ENCODE results near the gene PIM2.

PIM2 gene

DNA sequence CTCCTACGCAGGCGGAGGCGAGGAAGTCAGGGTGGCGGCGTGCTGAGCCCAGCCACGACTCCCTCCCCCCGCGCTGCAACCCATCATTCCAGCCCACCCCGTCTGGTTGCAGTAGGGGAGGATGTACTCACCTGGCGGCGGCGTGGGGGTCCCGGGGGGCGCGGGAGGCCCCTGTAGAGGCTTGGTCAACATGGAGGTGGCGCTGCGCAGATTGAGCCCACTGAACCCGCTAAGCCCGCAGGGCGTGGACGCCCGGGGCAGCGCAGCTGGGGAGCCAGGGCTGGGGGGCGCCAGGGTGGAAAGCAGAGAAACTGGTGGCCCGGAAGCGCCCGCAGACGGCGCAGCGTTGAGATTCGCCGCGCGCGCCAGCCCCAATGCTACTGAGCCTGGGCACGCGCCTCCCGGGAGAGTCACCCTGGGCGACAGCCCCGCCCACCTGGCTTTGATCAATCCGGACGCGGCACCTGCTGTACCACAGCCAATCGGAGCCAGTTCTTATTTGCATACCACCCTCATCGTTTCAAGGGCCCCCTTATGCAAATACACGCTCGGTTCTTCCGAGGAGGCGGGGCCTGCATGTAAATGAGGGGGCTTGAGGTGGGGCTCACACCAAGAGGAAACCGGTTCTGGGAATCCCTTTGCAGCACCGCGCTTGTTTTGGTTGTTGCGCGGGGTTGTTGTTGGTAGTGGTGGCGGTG is at the start of gene PIM2:
TSS of gene PIM2 (minus strand) at position 382 of the 698 bp plus-strand sequence. CDS start at position 192, 190 bp downstream.
- peak within 1 kb of the TSS; percentile 78 for H3K9ac ChIP-seq (ENCODE audit: low read depth, low read length)
- H3K9me3 ChIP-seq (ENCODE audit: control insufficient read depth, insufficient read depth, low read length), result no peaks in the 10 kb centered on the region
- peaks cover 28% of the 10 kb centered on the region for H3K36me3 ChIP-seq (ENCODE audit: insufficient read depth, low read length)
- peaks cover 19% of the 10 kb centered on the region for H3K4me1 ChIP-seq (ENCODE audit: insufficient read depth, low read length)

DNA sequence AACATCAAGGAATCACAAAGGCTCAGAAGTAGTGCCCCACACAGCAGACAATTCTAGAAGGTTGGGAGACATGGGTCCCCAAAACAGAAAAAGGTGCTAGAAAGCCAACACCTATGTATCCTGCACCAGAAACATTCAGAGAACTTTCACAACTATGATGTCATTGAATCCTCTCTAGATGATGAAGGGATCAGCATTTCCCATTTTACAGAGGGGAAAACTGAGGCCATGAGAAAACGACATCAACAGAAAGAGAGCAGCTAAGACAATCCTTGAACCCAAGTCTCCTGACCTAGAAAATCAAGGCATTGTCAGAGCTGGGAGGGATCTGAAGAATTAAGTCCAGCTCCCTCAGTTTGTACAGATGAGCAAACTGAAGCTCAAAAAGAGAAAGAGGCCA is 49.6 kb upstream of the PIM2 start:
- no peaks in the 10 kb centered on the region for H3K9me3 ChIP-seq (ENCODE audit: control insufficient read depth, insufficient read depth, low read length)
- H3K4me1 ChIP-seq (ENCODE audit: insufficient read depth, low read length), result peaks cover 7% of the 10 kb centered on the region; the same call in 1 of the 2 replicates
- H3K9ac ChIP-seq (ENCODE audit: low read depth, low read length), result no peak overlapping the region
- H3K36me3 ChIP-seq (ENCODE audit: insufficient read depth, low read length), result no peaks in the 10 kb centered on the region; the same call in 1 of the 2 replicates

DNA sequence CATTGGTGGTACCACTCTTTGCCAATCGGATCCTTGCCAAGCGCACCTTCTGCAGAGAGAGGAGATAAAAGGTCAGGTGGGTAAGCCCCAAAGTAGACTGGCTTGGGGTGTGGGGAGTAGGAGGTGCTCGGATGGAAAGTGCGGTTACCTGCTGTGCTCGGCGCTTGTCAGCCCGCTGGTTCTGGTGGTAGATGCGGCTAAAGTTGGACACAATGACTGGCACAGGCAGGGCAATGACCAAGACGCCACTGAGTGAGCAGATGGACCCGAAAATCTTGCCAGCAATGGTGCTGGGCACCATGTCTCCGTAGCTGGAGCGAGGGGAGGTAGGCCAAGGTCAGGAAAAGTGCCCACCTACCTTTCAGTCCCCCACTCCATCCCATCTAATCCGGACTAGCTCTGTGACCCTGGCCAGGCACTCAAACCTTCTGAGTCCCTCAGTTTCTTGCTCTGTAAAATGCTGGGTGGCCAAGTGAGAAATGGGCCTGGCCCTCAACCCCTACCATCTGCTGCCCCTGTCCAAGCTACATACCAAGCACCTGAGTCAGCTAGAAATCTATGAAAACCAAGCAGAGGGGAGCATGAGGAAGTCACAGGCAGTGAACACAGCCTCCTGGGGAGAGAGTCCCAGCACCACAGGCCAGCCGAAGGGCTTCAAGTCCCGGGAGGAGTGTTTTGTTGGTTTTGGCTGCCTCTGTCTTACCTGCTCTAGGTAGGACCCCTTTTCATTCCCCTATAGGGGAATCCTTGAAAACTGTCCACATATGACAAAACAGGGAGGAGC is 48.2 kb upstream of the PIM2 start:
- no peaks in the 10 kb centered on the region; the same call in 1 of the 2 replicates for H3K36me3 ChIP-seq (ENCODE audit: insufficient read depth, low read length)
- no peak overlapping the region for H3K9ac ChIP-seq (ENCODE audit: low read depth, low read length)
- H3K4me1 ChIP-seq (ENCODE audit: insufficient read depth, low read length), result peaks cover 7% of the 10 kb centered on the region; the same call in 1 of the 2 replicates
- no peaks in the 10 kb centered on the region for H3K9me3 ChIP-seq (ENCODE audit: control insufficient read depth, insufficient read depth, low read length)

DNA sequence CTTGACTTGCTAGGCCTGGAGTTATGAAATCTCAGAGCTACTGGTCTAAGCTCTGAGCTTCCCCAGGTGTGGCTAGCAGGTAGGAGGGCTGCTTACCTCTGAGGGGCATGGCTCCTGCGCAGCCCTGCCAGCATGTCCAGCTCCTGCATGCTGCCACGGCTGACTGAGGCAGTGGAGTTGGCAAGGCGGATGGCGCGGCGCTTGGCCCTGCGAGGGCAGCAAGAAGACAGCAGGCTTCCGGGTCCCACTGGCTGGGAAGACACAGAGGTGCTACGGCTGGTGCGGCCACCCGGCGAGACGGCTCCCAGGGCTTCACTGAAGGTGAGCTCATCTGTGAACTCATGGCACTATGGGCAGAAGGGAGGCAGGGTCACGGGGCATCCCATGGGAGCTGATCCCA is 47.1 kb upstream of the PIM2 start:
- no peak overlapping the region for H3K9ac ChIP-seq (ENCODE audit: low read depth, low read length)
- H3K4me1 ChIP-seq (ENCODE audit: insufficient read depth, low read length), result peaks cover 7% of the 10 kb centered on the region; the same call in 1 of the 2 replicates
- no peaks in the 10 kb centered on the region; the same call in 1 of the 2 replicates for H3K36me3 ChIP-seq (ENCODE audit: insufficient read depth, low read length)
- no peaks in the 10 kb centered on the region for H3K9me3 ChIP-seq (ENCODE audit: control insufficient read depth, insufficient read depth, low read length)

DNA sequence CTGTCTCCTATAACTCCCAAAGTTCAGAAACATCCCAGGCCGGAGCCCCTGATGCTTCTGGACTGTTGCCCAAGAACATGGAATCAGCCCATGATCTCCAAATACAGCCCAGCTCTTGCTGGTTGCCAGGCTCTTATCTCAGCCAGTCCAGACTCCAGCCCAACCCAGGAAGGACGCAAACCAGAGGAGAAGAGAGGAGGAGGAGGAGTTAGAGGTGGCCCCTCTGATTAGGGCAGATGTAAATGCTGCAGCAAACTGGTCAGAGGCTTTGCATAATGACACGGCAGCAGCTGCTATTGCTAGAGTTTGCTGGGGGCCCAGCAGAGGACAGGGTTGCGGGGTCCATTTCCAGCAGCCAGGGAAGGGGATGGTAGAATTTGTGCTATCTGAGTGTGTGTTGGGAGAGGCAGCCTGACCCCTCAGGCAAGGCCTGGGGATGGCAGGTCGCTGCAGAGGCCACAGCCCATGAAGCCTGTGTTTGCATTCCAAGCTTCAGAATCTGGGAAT is 42.8 kb upstream of the PIM2 start:
- Histone ChIP-seq H3K9ac (ENCODE audit: low read depth, low read length) (no peak overlapping the region), H3K36me3 (ENCODE audit: insufficient read depth, low read length) (no peaks in the 10 kb centered on the region), H3K9me3 (ENCODE audit: control insufficient read depth, insufficient read depth, low read length) (no peaks in the 10 kb centered on the region), H3K4me1 (ENCODE audit: insufficient read depth, low read length) (no peaks in the 10 kb centered on the region; the same call in none of the 2 replicates)

DNA sequence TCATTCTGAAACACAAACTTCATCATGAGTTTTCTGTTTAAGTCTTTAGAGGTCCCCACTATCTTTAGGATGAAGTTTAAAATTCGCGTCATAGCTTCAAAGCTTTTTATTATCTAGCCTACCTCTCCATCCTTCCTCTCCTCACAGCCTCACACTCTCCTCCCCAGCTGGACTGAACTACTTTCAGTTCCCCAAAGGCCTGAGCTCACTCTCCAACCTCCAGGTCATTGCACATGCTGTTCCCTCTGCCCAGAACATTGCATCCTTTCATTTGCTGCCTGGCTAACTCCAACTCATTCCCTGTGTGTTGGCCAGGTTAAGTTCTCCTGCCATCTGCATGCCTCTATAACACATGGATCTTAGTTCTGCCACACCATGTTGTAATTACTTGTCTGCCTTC is 41.5 kb upstream of the PIM2 start:
- Histone ChIP-seq H3K4me1 (ENCODE audit: insufficient read depth, low read length) (peaks cover 6% of the 10 kb centered on the region), H3K36me3 (ENCODE audit: insufficient read depth, low read length) (peaks cover 7% of the 10 kb centered on the region; the same call in 1 of the 2 replicates), H3K9me3 (ENCODE audit: control insufficient read depth, insufficient read depth, low read length) (no peaks in the 10 kb centered on the region), H3K9ac (ENCODE audit: low read depth, low read length) (no peak overlapping the region)

DNA sequence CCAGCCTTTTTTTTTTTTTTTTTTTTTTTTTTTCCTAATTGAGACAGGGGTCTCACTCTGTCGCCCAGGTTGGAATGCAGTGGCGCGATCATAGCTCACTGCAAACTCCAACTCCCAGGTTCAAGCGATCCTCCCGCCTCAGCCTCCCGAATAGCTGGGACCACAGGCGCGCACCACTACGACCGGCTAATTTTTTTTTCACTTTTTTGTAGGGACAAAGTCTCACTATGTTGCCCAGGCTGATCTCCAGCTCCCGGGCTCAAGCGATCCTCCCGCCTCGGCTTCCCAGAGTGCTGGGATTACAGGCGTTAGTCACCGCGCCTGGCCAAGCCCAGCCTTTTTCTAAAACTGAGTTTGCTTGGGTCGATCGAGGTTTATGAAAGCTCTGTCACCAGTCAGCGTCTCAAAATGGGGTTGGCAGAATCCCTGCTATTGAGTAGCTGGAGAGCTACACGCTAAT is 39.8 kb upstream of the PIM2 start:
- Histone ChIP-seq H3K4me1 (ENCODE audit: insufficient read depth, low read length) (peaks cover 6% of the 10 kb centered on the region), H3K9me3 (ENCODE audit: control insufficient read depth, insufficient read depth, low read length) (no peaks in the 10 kb centered on the region)

DNA sequence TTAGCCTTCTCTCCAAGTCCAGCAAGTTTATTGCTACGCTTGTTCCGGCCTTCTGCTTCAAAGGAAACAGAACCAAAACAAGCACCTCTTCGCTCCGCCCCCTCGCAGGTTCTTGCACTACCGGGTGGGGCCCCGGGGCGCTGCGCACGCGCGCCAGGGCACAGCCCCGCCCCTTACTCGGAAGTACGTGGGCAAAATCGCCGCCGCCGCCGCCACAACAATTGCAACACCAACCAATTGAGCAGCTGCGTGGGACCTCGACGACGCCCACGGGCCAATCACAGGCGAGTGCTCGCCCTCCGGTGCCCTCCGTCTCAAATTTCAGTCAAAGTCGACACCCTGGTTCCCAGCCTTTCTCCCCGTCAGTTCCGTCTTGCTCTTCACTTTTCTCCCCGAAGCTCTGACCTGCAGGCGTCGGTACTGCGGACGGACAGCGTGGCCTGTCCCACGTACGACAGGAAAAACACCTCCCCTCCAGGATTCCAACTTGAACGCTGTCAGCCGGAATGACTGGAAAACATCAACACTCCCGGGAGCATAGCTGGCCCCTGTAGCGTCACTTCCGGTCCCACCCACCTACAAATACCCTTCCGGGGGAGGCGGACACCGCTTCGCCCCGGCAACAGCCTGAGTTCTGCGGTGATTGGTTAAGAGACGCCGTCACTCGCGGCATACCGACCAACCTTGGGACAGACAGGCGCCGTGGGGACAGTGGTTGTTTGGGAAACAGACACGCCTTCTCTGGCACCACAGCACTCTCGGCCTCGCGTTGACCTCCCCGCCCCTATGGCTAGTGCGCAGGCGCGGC is 39.2 kb upstream of the PIM2 start:
- peaks cover 6% of the 10 kb centered on the region for H3K4me1 ChIP-seq (ENCODE audit: insufficient read depth, low read length)
- H3K9ac ChIP-seq (ENCODE audit: low read depth, low read length), result peak overlapping the region; percentile 81
- no peaks in the 10 kb centered on the region for H3K9me3 ChIP-seq (ENCODE audit: control insufficient read depth, insufficient read depth, low read length)

More for the DNA sequence above, 39.8 kb upstream of the PIM2 start:
- Histone ChIP-seq H3K9ac (ENCODE audit: low read depth, low read length) (peak overlapping the region; percentile 81), H3K36me3 (ENCODE audit: insufficient read depth, low read length) (peaks cover 10% of the 10 kb centered on the region)

DNA sequence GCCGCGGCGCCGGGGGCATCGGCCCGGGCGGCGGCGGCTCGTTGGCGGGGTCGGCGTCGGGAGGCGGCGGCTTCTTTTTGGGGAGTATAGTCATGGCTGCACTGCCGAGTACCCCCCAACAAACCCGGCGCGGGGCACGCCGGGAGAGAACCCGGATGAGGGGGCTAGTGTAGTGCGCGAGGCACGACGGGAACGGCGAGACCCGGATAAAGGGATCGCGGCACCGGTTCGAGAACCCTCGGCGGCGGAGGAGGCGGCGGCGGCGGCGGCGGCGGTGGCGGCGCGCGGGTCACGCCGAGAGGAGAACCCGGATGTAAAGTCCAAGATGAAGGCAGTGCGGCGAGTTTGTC is 38.6 kb upstream of the PIM2 start, which contains the start of gene OTUD5:
TSS of gene OTUD5 (minus strand) at position 131 of the 350 bp plus-strand sequence. CDS start at position 94, 37 bp downstream.
- Histone ChIP-seq H3K4me1 (ENCODE audit: insufficient read depth, low read length) (peaks cover 6% of the 10 kb centered on the region), H3K9me3 (ENCODE audit: control insufficient read depth, insufficient read depth, low read length) (no peaks in the 10 kb centered on the region), H3K9ac (ENCODE audit: low read depth, low read length) (peak within 1 kb of the TSS; percentile 81), H3K36me3 (ENCODE audit: insufficient read depth, low read length) (peaks cover 10% of the 10 kb centered on the region)

More for the DNA sequence above, 39.2 kb upstream of the PIM2 start:
- peaks cover 10% of the 10 kb centered on the region for H3K36me3 ChIP-seq (ENCODE audit: insufficient read depth, low read length)

DNA sequence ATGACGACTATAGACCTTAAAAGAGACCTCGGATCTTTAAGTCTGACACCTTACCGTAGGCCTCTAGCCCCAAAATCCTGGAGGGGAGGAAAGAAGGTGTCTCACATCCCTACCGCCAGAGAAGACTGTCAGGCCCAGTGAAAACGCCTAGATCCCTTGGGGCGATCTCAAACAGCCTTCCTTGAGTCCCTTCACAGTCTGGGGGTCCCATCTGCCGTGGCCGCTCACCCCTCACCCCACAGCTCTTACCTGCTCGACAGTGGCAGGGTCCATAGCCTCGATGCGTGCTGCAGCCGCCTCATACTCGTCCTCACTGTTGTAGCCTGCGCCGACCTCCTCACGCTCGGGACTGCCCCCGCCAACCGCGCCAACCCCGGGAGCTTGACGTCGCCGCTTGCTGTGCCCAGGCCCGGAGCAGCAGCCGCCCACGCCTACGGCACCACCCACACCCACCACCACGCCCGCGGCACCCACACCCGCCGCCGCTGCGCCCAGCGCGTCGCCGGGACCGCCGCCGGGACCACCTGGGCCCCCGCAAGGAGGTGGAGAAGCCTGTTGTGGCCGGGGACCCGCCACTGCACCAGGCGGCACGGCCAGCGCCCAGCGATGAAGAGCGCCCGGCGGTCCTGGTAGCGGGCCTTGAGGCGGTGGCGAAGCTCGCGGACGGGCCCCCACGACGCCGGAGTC is 38.0 kb upstream of the PIM2 start:
- Histone ChIP-seq H3K36me3 (ENCODE audit: insufficient read depth, low read length) (peaks cover 10% of the 10 kb centered on the region), H3K9me3 (ENCODE audit: control insufficient read depth, insufficient read depth, low read length) (no peaks in the 10 kb centered on the region), H3K9ac (ENCODE audit: low read depth, low read length) (peak overlapping the region; percentile 81), H3K4me1 (ENCODE audit: insufficient read depth, low read length) (peaks cover 6% of the 10 kb centered on the region)

DNA sequence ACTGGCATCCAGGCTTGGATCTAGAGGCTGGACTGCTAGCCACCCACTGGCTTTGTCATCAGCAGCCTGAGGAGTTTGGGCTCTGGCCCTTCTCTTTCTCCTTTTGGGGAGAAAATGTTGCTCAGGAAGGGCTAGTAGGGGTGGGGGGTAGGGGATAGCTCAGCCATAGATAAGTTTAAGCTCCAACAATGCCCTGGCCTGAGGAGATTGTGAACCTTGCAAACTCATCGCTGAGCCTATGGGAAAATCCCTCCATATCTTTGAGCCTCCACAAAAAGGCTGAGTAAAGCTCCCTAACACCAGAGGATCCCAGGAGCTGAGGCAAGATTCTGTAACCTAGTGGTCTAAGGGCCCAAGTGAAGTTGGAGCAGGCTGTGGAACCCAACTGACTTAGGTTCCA is 29.8 kb upstream of the PIM2 start:
- H3K36me3 ChIP-seq (ENCODE audit: insufficient read depth, low read length), result no peaks in the 10 kb centered on the region
- H3K4me1 ChIP-seq (ENCODE audit: insufficient read depth, low read length), result peaks cover 4% of the 10 kb centered on the region; the same call in 1 of the 2 replicates
- no peak overlapping the region for H3K9ac ChIP-seq (ENCODE audit: low read depth, low read length)
- H3K9me3 ChIP-seq (ENCODE audit: control insufficient read depth, insufficient read depth, low read length), result no peaks in the 10 kb centered on the region; the same call in 1 of the 2 replicates

DNA sequence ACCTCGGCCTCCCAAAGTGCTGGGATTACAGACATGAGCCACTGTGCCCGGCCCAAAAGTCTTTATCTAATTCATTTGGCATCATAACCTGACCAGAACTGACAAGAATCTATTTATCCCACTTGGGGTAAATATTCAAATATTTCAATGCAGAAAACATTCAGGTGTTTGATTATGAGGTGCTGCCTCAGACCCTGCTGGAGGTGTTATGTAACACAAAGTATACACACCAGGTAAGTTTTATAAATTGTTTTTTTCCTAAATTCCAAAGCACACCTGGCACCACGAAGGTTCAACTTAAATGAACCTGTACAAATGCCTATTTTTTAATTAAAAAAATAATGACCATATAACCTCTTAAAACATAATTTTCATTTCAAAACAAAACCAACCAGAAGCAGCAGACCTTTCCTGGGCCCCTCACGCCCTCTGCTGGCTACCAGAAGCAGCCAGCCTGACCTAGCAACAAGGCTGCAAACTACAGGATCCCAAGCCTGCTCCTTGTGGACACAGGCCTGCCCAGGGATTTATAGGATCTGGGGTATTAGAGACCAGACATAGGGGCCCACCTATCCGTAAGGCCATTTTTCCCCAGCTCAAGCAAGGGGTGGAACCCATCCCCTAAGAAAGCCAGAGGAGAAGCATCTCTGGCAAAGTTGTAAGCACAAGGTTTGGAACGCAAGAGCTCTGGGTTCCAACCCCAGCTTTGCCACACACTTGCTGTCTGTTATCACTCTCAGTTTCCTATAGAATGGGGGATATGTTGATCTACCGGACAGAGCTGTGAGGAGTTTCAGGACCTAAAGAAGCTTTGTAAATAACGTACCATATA is 26.9 kb upstream of the PIM2 start:
- Histone ChIP-seq H3K9me3 (ENCODE audit: control insufficient read depth, insufficient read depth, low read length) (no peaks in the 10 kb centered on the region; the same call in 1 of the 2 replicates), H3K36me3 (ENCODE audit: insufficient read depth, low read length) (no peaks in the 10 kb centered on the region), H3K9ac (ENCODE audit: low read depth, low read length) (no peak overlapping the region), H3K4me1 (ENCODE audit: insufficient read depth, low read length) (peaks cover 10% of the 10 kb centered on the region)

DNA sequence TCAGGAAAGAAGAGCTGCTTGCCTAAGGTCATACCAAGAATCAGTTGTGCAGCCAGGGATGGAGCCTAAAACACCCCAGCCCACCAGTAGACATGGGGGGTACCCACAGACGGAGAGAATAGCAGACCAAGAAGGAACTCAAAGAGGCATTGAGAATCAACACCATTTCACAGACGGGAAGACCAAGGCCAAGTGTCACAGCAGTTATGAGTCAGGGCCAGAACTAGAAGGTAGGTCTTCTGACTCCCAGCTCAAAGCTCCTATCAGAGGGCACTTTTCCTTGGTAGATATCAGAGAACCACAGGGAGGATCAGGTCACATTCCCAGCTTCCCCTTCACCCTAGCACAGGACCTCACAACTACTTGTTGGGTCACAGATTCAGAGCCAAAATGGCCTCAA is 24.1 kb upstream of the PIM2 start:
- Histone ChIP-seq H3K36me3 (ENCODE audit: insufficient read depth, low read length) (no peaks in the 10 kb centered on the region), H3K4me1 (ENCODE audit: insufficient read depth, low read length) (peaks cover 10% of the 10 kb centered on the region), H3K9me3 (ENCODE audit: control insufficient read depth, insufficient read depth, low read length) (no peaks in the 10 kb centered on the region; the same call in 1 of the 2 replicates), H3K9ac (ENCODE audit: low read depth, low read length) (no peak overlapping the region)
